Prostate gland (tissue), 2 donors: Measurements from ENCODE around the gene OR13J1.

Source experiments
- CTCF ChIP-seq, 4 experiments: fragments of 200-600 bp in 2 of 4; fragments of 450-650 bp in 2 of 4; sonication (generic) in 2 of 4; IDR thresholded peaks; 1 replicate in 3 of 4; 2 replicates in 1 of 4; pipeline ENCODE4 v1.5.1; 2016 to 2019; ENCODE audit warnings: antibody characterized with exemption in 4 of 4, mild to moderate bottlenecking in 2 of 4, moderate library complexity in 2 of 4
- POLR2A ChIP-seq: fragments of 450-650 bp; IDR thresholded peaks from one replicate; pipeline ENCODE4 v1.6.1; 2016; ENCODE audit warnings: antibody characterized with exemption, mild to moderate bottlenecking

- TF ChIP-seq CTCF (IDR thresholded peaks at IDR 0.05) (no peak), POLR2A (no peak)
Measured at GRCh38 chr9:35854091-35854762, 16.0 kb downstream of the OR13J1 start.
